C4-2B (cell line): ENCODE data around the gene FLYWCH2.

Source experiments
- H3K27ac ChIP-seq: fragments of 450-650 bp; 2 replicates; pipeline ENCODE4 v1.5.1; 2017
- ZFX ChIP-seq: fragments of 450-650 bp; IDR thresholded peaks from 2 replicates; pipeline ENCODE4 v1.6.1; 2017
- TF ChIP-seq, protein P1 (sequence below): fragments of 450-650 bp; conservative IDR thresholded peaks from 2 replicates; pipeline ENCODE4 v1.5.1; 2017; ENCODE audit warnings: mild to moderate bottlenecking

FLYWCH2 gene

GRCh38 chr16:2911638-2912329, 28.8 kb downstream of the FLYWCH2 start, which contains the start of gene FLYWCH1:
Gene FLYWCH1, plus strand, starts transcription at chr16:2911931. Its CDS starts 17,755 bp downstream, at chr16:2929686.
- H3K27ac ChIP-seq: peak within 1 kb of the TSS; percentile 78
- TF ChIP-seq, protein P1, sequence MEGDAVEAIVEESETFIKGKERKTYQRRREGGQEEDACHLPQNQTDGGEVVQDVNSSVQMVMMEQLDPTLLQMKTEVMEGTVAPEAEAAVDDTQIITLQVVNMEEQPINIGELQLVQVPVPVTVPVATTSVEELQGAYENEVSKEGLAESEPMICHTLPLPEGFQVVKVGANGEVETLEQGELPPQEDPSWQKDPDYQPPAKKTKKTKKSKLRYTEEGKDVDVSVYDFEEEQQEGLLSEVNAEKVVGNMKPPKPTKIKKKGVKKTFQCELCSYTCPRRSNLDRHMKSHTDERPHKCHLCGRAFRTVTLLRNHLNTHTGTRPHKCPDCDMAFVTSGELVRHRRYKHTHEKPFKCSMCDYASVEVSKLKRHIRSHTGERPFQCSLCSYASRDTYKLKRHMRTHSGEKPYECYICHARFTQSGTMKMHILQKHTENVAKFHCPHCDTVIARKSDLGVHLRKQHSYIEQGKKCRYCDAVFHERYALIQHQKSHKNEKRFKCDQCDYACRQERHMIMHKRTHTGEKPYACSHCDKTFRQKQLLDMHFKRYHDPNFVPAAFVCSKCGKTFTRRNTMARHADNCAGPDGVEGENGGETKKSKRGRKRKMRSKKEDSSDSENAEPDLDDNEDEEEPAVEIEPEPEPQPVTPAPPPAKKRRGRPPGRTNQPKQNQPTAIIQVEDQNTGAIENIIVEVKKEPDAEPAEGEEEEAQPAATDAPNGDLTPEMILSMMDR: no peak
- peak; percentile 48; the same call in 1 of the 2 replicates for TF ChIP-seq ZFX

GRCh38 chr16:2912330-2913199, 29.6 kb downstream of the FLYWCH2 start:
- H3K27ac ChIP-seq: peak overlapping the region; percentile 78

DNA sequence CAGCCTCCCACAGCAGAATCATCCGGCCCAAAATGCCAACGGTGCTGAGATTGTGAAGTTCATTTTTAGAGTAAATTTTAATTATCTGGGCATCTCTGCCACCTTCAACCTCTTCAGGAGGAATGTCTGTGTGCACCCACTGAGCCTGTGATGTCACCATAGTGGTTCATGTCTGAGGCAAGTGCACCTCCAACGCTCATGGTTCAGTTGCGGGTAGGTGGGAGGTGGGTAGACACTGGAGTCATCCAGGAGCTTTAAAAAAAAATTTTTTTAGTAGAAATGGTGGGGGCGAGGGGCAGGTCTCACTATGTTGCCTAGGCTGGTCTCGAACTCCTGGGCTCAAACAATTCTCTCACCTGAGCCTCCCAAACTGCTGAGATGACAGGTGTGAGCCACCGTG, 30.6 kb downstream of the FLYWCH2 start:
- TF ChIP-seq, protein P1: no peak
- TF ChIP-seq ZFX: no peak
- no peak overlapping the region for H3K27ac ChIP-seq

More at GRCh38 chr16:2912330-2913199, 29.6 kb downstream of the FLYWCH2 start:
- TF ChIP-seq, protein P1: no peak
- no peak for TF ChIP-seq ZFX

GRCh38 chr16:2914233-2914632, 31.2 kb downstream of the FLYWCH2 start:
- TF ChIP-seq, protein P1: no peak
- no peak for TF ChIP-seq ZFX
- no peak overlapping the region for H3K27ac ChIP-seq

DNA sequence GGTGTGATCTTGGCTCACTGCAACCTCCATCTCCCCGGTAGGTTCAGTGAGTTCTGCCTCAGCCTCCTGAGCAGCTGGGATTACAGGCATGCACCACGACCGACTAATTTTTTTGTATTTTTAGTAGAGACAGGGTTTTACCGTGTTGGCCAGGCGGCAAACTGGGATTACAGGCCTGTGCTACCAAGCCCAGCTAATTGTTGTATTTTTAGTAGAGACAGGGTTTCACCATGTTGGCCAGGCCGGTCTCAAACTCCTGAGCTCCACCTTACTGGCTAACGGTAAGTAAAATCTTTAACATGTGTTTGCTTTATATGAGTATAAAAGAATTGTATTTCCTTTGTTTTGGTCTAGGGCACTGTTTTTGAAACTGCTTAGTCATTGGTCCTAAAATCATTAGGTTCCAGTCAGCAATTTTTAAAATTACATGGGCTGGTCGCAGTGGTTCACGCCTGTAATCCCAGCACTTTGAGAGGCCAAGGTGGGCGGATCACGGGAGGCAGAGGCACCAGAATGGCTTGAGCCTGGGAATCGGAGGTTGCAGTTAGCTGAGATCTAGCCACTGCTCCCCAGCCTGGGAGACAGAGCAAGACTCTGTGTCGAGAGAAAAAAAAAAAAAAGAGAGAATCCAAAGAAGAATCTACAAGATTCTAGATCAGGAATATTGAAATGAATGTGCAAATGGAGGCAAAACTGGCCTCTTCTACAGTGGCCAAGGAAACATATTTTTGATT, 32.3 kb downstream of the FLYWCH2 start:
- H3K27ac ChIP-seq: peak overlapping the region; percentile 23
- TF ChIP-seq ZFX: no peak
- TF ChIP-seq, protein P1: no peak

GRCh38 chr16:2919511-2920255, 36.7 kb downstream of the FLYWCH2 start:
- no peak for TF ChIP-seq ZFX
- TF ChIP-seq, protein P1: peak; percentile 94
- no peak overlapping the region for H3K27ac ChIP-seq
